Measurements from ENCODE around the gene GPS2. TPM values are rescaled to one million over a fixed set of nuclear protein-coding genes. Genes with fewer than 3 reads are reported as not detected.
A peak's percentile ranks its signal among the peaks of the same experiment; 100 is the strongest.

Gene GPS2
- total and polyA plus RNA-seq, 10 of the 15 experiments (the other 5 are each of a cell fraction or from before 2014, with no cell fraction given), result 10.2 to 96.4 (median 42.5) TPM

- TF ChIP-seq ZBED1 (IDR thresholded peaks at IDR 0.05; ENCODE audit: borderline replicate concordance) (no peak), NR2C2 (IDR thresholded peaks at IDR 0.05; ENCODE audit: borderline replicate concordance, control insufficient read depth, insufficient read length, low read depth) (no peak), CHD2 (IDR thresholded peaks at IDR 0.05; ENCODE audit: borderline replicate concordance, low read depth, low read length) (peak; percentile 85), RFX5 (IDR thresholded peaks at IDR 0.05; ENCODE audit: low read depth, low read length) (no peak), PML (IDR thresholded peaks at IDR 0.05; ENCODE audit: low read length) (peak; percentile 16; the same call in 1 of the 2 replicates), LARP7 (IDR thresholded peaks at IDR 0.05) (peak; percentile 80), KLF5 (IDR thresholded peaks at IDR 0.05; ENCODE audit: partially characterized antibody) (no peak), EED (IDR thresholded peaks at IDR 0.05; ENCODE audit: low read depth) (no peak), EGR1 (IDR thresholded peaks at IDR 0.05; ENCODE audit: borderline replicate concordance in 1 of 2, low read depth in 2 of 2, low read length in 2 of 2) (peak in 1 of 2 experiments; percentile 97; a peak in 2 of 3 replicates), E2F4 (IDR thresholded peaks at IDR 0.05; ENCODE audit: low read depth, low read length) (no peak), EZH2 (IDR thresholded peaks at IDR 0.05; ENCODE audit: borderline replicate concordance, control insufficient read depth, low read depth, low read length) (no peak), NFXL1 (IDR thresholded peaks at IDR 0.05; ENCODE audit: borderline replicate concordance) (no peak), IRF5 (IDR thresholded peaks at IDR 0.05; ENCODE audit: borderline replicate concordance) (no peak), NR2C1 (IDR thresholded peaks at IDR 0.05) (0 out of 2 replicates have a peak, but pooled peaks have one; percentile 11), NFYA (IDR thresholded peaks at IDR 0.05; ENCODE audit: borderline replicate concordance, low read depth, low read length) (no peak), ZNF592 (IDR thresholded peaks at IDR 0.05) (no peak), RB1 (IDR thresholded peaks at IDR 0.05; ENCODE audit: borderline replicate concordance) (0 out of 2 replicates have a peak, but pooled peaks have one; percentile 38), SREBF2 (IDR thresholded peaks at IDR 0.05; ENCODE audit: low read length) (no peak), CEBPZ (IDR thresholded peaks at IDR 0.05; ENCODE audit: low read depth, low read length) (no peak), WRNIP1 (IDR thresholded peaks at IDR 0.05; ENCODE audit: borderline replicate concordance, low read depth, low read length) (no peak)
These were observed 36.7 kb upstream of the GPS2 start, which contains the start of gene KCTD11 (continued) for GRCh38 chr17:7351665-7352502.

Data from GM12878 (cell line).